GM18507 (cell line): ENCODE data around the gene MAGEA4.

ENCODE experiments used
- DNase-seq: peaks from one replicate; pipeline ENCODE4 v3.0.0; 2011; ENCODE audit warnings: low read depth; ENCODE audit not compliant: insufficient read length; ENCODE audit errors: extremely low spot score
- FAIRE-seq: peaks from 2 replicates; lab custom pipeline; 2011; peaks lifted over from hg19 to GRCh38; lab: Jason Lieb, UNC

MAGEA4 gene

GRCh38 chrX:151921866-151922265 is 9.2 kb downstream of the MAGEA4 start:
- no peak for FAIRE-seq

GRCh38 chrX:151922692-151923091 is 10.0 kb downstream of the MAGEA4 start:
- no peak for DNase-seq
- no peak for FAIRE-seq

More at GRCh38 chrX:151921866-151922265, 9.2 kb downstream of the MAGEA4 start:
- no peak for DNase-seq

DNA sequence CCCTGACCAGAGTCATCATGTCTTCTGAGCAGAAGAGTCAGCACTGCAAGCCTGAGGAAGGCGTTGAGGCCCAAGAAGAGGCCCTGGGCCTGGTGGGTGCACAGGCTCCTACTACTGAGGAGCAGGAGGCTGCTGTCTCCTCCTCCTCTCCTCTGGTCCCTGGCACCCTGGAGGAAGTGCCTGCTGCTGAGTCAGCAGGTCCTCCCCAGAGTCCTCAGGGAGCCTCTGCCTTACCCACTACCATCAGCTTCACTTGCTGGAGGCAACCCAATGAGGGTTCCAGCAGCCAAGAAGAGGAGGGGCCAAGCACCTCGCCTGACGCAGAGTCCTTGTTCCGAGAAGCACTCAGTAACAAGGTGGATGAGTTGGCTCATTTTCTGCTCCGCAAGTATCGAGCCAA is 11.0 kb downstream of the MAGEA4 start:
- FAIRE-seq = no peak

DNA sequence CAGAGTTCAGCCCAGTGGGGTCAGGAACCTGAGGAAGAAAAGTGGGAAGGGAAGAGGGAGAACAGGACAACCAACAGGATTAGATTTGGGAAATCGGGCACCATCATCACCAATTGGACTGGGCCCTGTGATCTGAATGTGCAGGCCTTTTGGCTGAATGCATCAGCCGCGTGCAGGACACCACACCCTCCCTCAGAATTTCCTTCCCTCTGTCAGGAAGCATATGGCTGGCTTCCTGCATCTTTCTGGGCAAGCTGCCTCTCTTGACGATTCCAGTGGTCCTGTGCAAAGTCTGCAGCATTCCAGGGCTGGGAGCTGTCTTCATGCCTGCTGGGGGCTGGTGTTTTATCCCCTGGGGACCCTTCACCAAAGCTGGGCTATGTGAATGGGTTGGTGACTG is 16.4 kb downstream of the MAGEA4 start:
- FAIRE-seq = no peak
- no peak for DNase-seq

More for the DNA sequence above, 11.0 kb downstream of the MAGEA4 start:
- DNase-seq = no peak

DNA sequence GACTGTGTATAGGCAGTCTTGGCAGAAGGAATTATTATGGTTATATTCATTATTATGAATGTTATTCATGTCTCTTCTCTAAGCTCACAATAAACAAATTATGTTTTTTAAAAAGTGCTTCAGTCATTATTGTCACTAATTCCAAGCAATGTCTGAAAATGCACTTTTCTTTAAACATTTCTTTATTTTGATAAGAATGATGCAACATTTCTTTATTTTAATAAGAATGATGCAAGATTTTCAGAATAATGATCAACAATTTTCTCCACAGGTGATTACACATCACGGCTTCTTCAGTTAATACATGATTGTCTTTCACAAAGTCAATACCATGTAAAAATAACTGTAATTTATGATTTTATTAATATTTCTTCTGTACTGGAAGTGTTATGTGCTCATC is 22.7 kb downstream of the MAGEA4 start:
- FAIRE-seq (no peak), DNase-seq (no peak)

- DNase-seq (no peak), FAIRE-seq (no peak)
Observed at GRCh38 chrX:151938172-151938571, 25.5 kb downstream of the MAGEA4 start.

DNA sequence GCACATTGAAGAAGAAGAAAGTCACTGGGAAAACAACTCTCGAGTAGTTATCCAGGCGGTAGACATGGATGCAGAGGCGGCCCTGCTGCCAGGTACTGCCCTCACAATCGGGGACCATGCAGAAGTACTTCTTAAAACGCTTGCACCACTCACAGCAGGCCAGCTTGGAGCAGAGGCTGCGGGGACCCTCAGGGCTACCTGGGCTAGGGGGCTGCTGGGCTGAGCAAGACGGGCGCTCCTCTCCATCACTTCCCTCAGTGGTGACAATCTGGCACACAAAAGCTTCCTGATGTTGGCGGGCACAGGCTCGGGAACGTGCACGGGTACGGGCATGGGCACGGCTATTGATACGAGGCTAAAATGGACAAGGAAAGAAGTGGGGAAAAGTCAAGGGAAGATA is 42.0 kb downstream of the MAGEA4 start:
- DNase-seq (no peak), FAIRE-seq (no peak)

DNA sequence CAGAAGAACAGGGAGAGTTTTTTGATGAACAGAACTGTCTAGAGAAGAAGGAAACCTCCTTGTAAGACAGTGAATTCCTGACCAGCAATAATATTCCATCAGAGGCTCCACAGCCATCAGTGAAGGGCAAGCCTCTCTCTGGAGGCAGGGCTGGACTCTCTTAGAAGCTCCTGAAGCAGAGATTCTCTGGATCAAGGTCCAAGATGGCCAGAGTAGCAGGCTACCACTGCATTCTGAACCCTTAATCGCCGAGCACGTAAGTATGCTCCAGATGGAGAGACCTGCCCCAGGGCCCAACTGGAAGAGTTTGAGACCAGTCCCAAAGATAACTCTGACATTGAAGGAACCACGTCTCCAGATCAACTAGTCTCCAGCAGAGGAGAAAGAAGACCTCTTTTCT is 45.4 kb downstream of the MAGEA4 start:
- no peak for FAIRE-seq
- DNase-seq = no peak

DNA sequence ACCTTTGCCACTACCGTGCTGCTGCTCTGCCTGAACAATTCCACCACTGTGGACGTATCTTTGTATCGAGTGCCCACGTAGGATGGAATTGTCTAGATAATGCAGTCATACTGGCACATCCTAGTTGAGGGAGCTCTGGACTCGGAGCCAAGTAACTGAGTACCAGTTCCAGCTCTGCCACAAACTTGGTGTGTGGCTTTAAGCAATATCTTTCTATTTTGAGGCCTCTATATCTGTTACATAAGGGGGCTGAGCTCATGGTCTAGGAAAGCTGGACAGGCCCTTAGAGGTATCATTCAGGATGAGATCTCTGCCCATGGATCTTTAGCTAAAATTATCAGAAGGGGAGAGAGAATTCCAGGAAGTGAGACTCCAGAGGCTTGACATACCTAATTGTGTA is 49.3 kb downstream of the MAGEA4 start:
- DNase-seq (no peak), FAIRE-seq (no peak)

GRCh38 chrX:151966236-151966635 is 53.5 kb downstream of the MAGEA4 start:
- DNase-seq = no peak
- FAIRE-seq = no peak

DNA sequence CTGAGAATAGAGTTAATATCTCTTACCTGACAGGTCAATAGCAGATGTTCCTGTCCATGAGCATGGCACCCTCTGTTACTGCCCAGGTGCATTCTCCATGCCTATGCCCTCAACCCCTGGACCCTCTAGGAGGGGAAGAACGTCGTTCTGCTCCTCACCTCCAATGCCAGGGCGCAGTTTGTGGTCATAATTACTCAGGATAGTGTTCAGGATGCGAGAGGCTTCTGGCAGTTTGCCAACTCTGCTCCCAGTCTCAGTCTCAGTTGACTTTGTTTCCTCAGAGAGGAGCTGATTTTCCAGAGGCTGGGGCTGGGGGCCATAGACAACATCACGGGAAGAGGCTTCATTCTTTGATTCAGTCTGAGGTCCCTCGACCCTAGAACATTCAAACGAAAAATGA is 57.3 kb downstream of the MAGEA4 start:
- FAIRE-seq = no peak
- DNase-seq = no peak

DNA sequence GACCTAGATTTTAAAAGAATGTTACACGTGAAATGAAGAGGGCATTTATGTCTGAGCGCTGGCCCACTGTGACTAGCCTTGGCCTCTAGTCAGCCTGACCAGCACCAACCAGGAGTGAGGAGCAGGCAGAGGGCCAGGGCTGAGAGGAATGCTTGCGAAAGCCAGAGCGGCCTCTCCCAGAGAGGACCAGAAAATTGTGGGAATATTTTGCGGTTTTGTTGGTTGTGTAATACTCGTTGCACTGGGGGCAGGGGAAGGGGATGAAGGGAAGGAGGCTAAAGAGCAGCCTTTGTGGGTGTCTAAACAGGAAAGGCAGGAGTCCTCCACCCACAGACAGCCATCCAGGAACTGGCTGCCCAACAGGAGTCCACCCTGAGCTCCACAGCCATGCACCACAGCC is 58.0 kb downstream of the MAGEA4 start:
- FAIRE-seq = no peak
- no peak for DNase-seq

GRCh38 chrX:151973060-151973661 is 60.5 kb downstream of the MAGEA4 start:
- DNase-seq (no peak), FAIRE-seq (no peak)

DNA sequence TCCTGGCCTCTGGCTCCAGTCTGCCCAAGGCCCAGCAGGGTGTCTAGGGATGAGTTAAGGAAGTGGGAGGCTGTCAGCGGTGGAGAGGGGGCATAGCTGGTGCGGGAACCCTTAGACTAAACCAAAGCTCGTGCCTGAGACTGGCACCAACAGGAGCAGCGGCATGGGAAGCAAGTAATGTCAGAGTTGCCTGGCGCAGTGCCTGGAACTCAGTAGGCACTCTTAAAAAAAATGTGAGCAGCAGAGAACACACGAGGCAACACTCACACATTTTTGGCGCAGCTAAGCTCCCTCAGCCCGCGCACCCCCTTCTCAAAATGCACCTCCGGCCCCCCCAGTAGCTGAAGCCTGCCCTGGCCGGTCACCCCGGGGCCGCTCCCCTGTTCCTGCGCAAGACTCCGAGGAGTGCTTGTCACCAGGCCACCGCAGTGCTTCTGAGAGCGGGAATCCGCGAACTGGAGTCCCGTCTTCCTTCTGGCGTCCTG is 61.2 kb downstream of the MAGEA4 start:
- DNase-seq (no peak), FAIRE-seq (no peak)
